NCI-H1417 treated with DMSO at 0.1 percent for 48 hours (cell line): Measurements from ENCODE around the gene KY.

Source experiments
- DNase-seq: peaks from one replicate; lab custom pipeline; 2025; lab: John Stamatoyannopoulos, UW

Gene KY

DNA sequence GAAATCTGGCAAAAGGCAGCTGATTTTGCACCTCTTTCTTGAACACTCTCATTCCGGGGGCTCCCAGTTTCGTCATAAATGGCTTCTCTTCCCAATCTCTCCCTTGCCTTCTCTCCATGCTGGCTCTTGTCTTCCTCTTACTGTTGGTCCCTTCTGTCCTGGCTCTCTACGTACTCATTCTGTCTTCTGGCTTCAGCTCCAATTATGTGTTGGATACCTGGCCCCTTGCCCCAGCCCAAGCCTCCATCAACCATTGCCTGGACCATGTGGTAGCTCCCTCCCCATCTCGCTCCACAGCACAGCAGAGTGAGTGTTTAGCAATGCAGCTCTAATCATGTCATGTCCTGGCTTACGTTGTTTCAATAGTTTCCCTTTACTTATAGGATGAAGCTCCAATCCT, 21.7 kb upstream of the KY start:
- no peak for DNase-seq

- DNase-seq, result no peak
Measured at GRCh38 chr3:134667956-134668355, 17.1 kb upstream of the KY start.

- DNase-seq, result no peak
Measured at GRCh38 chr3:134667406-134667805, 16.6 kb upstream of the KY start.

- DNase-seq, result no peak
Measured at GRCh38 chr3:134666885-134667284, 16.1 kb upstream of the KY start.

GRCh38 chr3:134666466-134666865, 15.6 kb upstream of the KY start:
- no peak for DNase-seq

DNA sequence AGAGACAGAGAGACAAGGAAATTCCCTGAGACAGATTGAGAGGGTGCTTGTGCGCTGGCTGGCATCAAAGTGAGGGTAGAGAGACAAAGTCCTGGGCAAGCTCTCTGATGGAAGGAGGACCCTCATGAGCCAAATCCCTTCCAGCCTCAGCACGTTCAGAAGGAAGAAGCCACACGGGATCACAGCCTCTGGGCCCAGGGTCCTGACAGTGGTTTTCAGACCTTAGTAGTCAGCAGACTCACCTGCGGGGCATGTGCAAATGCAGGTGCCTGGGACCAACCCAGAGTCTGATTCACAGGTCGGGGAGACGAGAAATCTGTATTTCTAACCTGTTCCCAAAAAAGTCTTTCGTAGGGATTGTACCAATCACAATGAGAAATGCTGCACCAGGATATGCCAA, 15.2 kb upstream of the KY start:
- no peak for DNase-seq

DNA sequence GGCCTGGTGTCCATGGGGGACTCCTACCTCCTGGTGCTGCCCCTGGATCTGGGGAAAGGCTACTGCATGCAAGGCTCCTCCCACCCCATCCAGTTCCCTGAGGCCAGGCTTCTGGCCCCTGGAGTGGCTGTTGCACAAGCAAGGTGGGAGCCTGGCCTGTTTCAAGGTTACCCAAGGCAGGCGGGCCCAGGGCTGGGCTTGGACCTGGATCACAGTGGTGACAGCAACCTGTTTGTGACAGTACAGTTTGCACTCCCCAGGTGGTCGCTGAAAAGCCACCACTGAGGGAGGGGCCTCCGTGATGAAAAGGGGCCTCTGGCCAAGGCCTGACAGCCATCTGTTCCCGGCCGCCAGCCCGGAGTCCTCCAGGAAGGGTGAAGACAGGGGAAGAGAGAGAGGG, 14.4 kb upstream of the KY start:
- no peak for DNase-seq

DNA sequence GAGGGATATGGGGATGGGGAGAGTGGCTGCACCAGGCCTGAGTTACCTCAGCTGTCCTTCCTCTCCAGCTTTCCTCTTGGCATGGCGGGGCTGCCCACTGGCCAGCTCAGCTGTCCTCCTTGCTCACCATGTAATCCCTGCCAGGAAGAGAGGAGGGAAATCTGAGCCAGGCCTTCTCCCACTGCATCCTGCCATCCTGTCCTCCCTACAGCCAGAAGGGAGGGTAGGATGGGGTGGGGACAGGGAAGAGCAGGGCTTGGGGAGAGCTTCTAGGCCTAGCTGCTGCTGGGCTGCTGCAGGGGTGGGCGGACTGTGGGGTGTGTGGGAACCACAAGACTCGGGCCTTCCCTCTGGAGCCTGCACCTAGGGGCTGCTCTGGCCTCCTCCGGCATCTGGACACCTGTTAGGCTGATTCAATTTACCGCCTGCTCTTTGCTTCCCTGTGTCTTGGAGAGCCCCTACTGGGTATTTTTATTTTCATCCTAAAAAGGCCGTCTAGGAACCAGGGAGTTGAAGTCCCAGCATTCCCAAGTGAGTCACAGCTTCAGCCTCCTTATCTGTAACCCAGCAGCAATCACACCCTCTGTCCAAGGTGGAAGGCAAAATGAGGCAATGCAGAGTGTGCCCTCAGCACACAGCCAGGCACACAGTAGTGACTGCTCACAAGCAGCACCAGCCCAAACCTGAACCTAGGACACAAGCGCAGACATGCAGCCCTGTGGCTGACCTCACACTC, 13.1 kb upstream of the KY start:
- no peak for DNase-seq

GRCh38 chr3:134660046-134660441, 9.2 kb upstream of the KY start:
- no peak for DNase-seq

DNA sequence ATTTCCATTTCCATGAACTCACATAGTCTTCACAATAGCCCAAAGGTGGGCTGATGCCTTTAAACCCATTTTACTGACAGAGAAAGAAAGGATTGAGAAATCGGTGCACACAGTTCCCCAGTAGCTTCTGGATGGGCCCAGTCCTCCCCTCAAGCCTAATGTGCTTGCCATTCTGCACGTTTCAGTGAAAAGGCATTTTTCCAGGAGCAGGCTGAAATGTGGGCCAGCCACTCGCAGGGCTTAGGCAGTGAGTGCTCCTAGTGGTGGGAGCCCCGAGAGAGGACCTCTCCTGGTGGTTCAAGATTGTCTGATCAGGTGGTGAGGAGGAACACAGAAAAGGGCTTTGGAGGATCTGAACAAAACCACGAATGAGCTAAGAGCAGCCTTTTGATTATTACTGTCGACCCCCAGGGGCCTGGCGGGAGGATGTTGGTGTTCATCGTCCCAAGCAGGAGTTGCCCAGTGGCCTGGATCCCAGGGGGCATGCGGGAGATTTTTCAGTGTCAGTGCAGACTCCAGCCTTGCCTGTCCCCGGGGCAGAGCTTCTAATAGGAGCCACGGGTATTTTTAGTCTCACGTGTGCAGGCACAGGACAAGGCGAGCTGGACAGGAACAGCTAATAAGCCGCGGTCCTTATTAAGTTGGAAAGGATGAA, 8.7 kb upstream of the KY start:
- DNase-seq, result no peak

GRCh38 chr3:134658555-134658954, 7.7 kb upstream of the KY start:
- no peak for DNase-seq

- DNase-seq, result no peak
Measured at GRCh38 chr3:134656211-134656800, 5.5 kb upstream of the KY start.

GRCh38 chr3:134655706-134656105, 4.9 kb upstream of the KY start:
- no peak for DNase-seq

DNA sequence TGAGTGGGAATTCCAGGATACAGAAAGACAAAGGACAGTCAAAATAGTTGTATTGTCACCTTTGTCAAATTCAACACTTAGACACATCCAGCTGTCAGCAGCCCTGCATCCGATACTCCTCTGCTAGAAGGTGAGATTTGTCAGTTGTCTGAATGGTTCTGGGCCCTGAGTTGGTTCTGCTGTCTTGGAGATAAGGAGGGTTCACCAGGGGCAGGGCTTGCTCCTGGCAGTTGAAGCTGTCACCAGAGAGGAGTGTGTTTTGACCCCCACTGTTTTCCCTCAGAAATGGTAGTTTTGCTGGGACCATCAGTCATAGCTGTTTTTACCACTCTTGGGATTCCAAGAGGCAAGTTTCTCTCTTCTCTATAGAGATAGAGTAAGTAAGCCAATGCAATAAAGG, 3.2 kb upstream of the KY start:
- no peak for DNase-seq

DNA sequence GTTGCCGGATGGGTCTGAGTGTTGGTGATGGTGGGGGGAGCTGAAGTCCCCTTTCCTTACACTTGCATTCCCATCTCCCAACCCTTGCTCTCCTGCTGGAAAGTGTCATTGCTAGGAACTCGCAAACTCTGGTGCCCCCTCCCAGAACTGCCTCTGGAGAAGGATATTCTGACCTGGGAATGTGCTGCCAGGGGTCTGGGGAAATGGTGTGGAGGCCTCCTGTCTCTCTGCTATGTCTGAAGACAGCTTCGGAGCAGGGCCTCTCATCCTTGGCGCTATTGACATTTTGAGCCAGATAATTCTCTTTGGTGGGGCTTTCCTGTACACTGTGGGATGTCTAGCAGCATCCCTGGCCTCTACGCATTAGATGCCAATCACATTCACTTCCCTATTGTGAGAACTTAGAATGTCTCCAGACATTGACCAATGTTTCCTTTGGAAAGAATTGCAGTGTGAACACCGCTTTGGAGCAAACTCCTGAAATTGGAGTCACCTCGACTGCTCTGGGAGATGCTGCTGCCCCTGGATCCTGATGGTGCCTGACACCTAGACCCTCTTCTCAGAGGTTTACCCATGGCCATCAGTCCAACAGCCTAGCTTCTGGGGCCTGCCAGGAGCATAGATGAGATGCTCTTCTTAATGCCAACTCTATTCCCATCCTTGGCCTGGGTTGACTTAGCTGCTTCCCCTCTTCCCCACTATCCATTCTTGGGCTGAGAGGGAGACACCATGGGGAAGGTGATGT, 2.2 kb upstream of the KY start:
- DNase-seq, result no peak

DNA sequence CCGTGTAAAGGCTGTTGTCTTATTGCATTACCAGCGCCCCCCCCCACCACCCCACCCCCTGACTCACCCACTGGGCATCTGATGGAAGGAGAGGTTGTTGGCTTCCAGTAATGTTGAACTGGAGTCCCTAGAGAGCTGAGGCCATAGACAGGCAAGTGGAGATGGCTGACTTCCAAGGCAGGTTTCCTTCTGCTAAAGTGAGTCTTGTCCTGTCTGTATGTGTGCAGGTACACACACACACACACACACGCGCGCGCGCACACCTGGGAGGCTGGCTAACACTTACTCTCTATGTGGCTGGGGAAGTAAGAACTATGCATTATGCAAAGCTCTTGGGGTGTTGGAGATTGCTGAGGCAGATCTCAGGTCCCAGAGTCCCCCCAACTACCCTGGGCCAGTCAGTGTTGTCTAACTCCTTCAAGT, 1.6 kb upstream of the KY start:
- DNase-seq, result no peak

GRCh38 chr3:134651347-134652041, 672 bp upstream of the KY start:
- no peak for DNase-seq

DNA sequence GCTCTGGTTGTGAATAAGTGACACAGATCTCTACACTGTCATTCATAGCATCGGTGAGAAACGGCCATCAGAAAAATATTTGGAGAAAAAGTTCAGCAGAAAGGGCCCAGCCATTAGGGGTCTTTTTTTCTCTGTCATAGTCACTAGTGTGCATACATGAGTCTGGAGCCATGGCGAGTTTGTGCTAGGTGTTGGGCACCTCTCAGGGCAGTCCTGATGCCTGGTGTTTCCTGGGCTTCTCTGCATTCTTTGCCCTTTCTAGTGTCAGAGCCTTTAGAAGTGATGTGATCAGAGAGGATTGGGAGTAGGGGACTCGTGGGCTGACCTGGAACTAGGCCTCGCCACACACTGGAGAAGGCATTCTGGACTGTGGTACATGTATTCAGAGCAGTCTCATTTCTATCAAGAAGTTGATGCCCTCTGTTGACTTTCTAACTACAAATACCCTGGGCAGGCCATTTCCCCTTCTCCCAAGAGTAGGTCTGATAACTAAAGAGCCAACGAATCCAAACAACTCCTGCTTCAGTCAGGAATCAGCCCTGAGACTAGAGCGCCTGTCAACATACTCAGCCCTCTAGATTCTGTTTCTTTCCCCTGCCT, 1.6 kb downstream of the KY start:
- no peak for DNase-seq

DNA sequence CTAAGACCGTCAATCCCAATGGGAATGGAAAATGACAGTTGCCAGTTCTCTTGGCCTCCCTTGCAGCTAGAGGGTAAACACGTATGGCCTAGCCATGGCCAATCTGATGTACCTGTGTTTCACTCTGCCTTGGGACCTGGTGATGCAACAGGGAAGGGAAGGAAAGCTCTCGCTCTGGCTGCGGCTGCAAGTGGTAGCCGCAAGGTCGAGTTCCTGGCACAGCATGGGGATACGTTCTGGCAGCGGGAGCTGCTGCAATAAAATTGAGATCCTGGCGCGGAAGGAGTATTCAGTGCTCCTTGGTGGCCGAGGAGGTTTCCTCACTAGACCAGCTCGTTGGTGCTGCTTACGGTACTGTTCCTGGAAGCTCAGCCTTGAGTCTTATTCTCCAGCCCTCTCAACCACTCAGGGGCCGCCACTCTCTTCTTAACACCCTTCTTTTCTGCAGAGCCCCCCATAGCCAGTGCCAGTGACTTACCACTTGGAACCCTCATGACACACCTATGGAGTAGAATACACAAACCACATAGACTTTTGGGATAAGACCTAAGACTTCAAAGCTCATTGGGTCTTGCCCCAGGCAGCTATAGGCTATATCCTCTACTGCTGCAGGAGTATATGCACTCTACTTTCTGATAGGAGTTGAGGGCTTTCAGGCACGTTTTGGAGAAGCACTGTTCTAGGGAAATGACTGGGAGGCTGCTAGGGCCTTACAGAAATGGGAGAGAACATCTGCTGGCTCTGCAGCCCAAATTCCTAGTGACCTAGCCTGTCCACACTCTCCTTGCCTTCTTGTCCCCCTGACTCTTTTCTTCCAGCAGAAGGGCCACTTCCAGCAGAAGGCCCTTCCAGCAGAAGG, 2.7 kb downstream of the KY start:
- no peak for DNase-seq

DNA sequence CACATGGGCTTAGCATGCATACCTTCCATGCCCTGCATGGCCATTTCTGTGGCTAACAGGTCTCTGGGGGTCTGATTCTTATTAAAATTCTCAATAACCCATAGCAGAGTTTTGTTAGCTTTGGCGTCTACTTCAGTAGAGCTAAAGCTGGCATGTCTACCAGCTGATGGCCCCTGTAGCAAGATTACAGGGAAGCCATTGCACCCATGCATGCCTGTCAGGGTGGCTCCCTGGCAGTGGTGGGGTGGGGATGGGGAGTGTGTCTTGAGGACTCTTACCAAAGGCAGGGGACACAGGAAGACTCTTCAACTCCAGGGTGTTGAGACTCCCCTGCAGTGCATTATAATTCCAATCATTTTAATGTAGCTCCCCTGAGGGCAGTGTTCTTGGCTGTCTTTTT, 4.7 kb downstream of the KY start:
- no peak for DNase-seq

DNA sequence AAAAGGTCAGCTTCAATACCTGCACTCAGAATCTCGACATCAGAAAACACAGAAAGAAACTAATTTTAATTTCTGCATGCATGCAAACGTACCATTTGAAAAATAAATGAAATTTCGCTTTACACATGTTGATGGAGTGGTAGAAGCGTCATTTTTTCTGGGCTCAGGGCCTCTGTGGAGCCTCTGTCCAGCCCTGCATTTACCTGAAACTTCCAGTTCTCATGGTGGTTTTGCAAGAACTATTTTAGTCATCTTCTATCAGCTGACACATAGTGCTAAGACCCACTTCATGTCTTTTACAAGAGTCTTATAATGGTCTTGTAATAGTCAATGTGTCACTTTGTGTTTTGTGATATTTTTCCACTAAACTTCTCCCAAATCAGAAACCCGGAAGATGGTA, 5.3 kb downstream of the KY start:
- no peak for DNase-seq
